ENCODE results near the gene XRCC3.
"Not testable (repeated sequence)": the region's sequence is repeated elsewhere in the genome, so short reads cannot be mapped to it uniquely, and the experiment has no call there.

Gene XRCC3

GRCh38 chr14:103653805-103654204 lies 61.4 kb downstream of the XRCC3 start:
- H3K4me3 ChIP-seq (ENCODE audit: low read length) = no peak overlapping the region
- TF ChIP-seq ZNF274 (IDR thresholded peaks at IDR 0.05; ENCODE audit: low read depth, low read length) = no peak

- H3K4me3 ChIP-seq (ENCODE audit: low read length) = not testable (repeated sequence)
These were observed 61.9 kb downstream of the XRCC3 start for GRCh38 chr14:103653336-103653735.

GRCh38 chr14:103652806-103653205 lies 62.4 kb downstream of the XRCC3 start:
- no peak overlapping the region for H3K4me3 ChIP-seq (ENCODE audit: low read length)
- TF ChIP-seq ZNF274 (IDR thresholded peaks at IDR 0.05; ENCODE audit: low read depth, low read length) = no peak

- no peak for TF ChIP-seq ZNF274 (IDR thresholded peaks at IDR 0.05; ENCODE audit: low read depth, low read length)
- no peak overlapping the region for H3K4me3 ChIP-seq (ENCODE audit: low read length)
These were observed 63.7 kb downstream of the XRCC3 start for GRCh38 chr14:103651585-103651984.

- H3K4me3 ChIP-seq (ENCODE audit: low read length) = no peak overlapping the region
- no peak for TF ChIP-seq ZNF274 (IDR thresholded peaks at IDR 0.05; ENCODE audit: low read depth, low read length)
These were observed 65.0 kb downstream of the XRCC3 start for GRCh38 chr14:103650213-103650612.

GRCh38 chr14:103649001-103649400 lies 66.2 kb downstream of the XRCC3 start:
- no peak overlapping the region for H3K4me3 ChIP-seq (ENCODE audit: low read length)
- no peak for TF ChIP-seq ZNF274 (IDR thresholded peaks at IDR 0.05; ENCODE audit: low read depth, low read length)

Data from GM08714 (cell line).